Measurements from ENCODE around the gene DENND2D.

The DENND2D gene

DNA sequence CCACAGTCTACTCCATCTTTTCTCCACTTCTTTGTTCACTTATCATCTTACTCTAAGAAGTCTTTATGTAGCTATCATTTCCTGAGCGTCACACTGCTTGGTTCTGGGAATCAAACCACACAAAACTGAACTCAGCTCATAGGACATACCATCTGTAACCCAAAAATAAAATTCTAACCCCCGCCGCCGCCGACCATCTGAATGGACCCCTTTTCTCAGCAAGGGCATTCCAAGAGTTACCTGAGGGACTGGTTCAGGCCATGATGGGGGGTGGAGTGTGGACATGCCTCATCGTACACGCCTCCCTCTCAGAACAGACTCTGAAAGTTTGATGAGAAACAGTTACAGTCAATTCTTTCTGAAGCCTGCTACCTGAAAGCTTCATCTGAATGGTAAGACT lies 14.4 kb upstream of the DENND2D start:
- no peaks in the 10 kb centered on the region for H3K36me3 Mint-ChIP-seq
- no peaks in the 10 kb centered on the region for H3K9me3 Mint-ChIP-seq (ENCODE audit: low read depth)
- H3K4me3 Mint-ChIP-seq: peak overlapping the region; percentile 80
- H3K27me3 Mint-ChIP-seq: no peaks in the 10 kb centered on the region
- peaks cover 92% of the 10 kb centered on the region for H3K4me1 Mint-ChIP-seq (ENCODE audit: low read depth)
- H3K27ac Mint-ChIP-seq: peak overlapping the region; percentile 96

DNA sequence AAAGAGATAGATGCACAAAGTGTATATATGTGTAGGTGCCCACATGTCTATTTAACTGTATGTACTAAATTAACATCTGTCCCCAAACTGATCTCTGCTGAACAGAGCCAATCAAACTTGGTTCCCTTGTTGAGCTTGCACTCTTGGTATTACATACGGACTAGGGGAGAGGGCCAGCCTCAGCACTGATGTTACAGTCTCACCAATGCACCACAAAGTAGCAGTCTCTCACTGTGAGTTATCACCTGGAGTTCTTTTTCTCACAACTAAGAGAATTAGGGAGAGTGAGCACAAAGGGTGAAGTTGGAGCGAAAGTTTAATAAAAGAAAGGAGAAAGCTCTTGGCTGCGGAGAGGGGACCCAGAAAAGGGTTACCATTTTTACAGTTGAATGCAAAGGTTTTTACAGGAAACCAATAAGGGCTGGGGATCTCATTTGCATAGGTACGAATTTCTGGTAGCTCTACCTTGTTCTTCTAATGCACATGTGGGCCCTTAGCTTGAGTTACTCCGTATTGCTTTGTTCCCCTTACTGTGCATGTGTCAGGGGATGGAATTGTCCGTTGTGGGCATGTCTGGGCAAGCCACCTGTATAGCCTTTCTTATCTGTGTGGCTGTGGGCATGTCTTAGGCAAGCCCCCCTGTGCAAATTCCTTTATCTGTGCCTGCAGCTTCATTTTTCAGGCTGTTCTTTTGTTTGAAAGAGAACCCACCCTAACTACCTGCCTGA lies 13.8 kb upstream of the DENND2D start:
- Mint-ChIP-seq H3K9me3 (ENCODE audit: low read depth) (no peaks in the 10 kb centered on the region), H3K4me3 (peak overlapping the region; percentile 80), H3K27me3 (no peaks in the 10 kb centered on the region), H3K36me3 (no peaks in the 10 kb centered on the region), H3K4me1 (ENCODE audit: low read depth) (peaks cover 91% of the 10 kb centered on the region), H3K27ac (peak overlapping the region; percentile 96)

DNA sequence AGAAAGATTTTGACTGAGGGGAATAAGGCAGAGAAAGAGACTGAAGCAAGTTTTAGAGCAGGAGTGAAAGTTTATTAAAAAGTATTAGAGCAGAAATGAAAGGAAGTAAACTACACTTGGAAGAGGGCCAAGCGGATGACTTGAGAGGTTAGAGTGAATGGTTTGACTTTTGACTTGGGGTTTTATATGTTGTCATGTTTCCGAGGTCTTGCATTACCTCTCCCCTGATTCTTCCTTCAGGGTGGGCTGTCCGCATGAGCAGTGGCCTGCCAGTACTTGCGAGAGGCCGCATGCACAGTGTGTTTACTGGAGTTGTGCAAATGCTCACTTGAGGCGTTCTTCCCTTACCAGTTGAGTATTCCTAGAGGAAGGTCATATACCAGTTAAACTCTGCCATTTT lies 13.0 kb upstream of the DENND2D start:
- peak overlapping the region; percentile 96 for H3K27ac Mint-ChIP-seq
- H3K36me3 Mint-ChIP-seq: no peaks in the 10 kb centered on the region
- no peaks in the 10 kb centered on the region for H3K9me3 Mint-ChIP-seq (ENCODE audit: low read depth)
- H3K27me3 Mint-ChIP-seq: no peaks in the 10 kb centered on the region
- H3K4me1 Mint-ChIP-seq (ENCODE audit: low read depth): peaks cover 90% of the 10 kb centered on the region
- peak overlapping the region; percentile 80 for H3K4me3 Mint-ChIP-seq

DNA sequence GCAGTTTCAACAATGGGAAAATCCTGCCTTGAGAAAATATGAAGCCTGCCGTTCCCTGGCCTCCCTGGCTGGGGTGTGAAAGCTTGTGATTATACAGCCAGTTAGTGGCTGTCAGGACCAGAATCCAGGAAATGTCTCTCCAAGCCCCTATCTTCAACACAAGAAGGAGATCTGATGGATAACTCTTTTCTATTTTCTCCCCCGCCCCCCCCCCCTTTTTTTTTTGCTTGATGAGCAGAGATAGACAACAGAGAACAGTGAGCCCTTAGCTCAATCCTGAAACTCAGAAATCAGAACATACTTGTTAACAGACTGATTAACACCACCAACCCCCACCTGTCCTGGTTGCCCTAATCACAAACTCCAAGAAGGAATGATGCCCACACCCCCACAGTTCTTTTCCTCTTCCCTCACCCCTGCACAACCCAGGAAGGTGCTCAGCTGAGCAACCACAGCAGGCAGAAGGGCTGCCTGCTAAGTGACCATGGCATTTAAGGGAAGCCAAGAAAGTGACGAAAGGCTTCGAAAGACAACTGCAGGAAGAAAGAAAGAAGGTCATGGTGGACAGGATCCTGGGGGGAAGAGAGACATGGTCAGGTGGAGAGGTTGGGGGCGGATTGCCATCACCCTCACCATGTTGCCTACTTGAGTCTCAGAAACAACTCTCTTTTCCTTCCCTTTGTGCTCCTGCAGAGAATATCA lies 12.3 kb upstream of the DENND2D start:
- H3K27ac Mint-ChIP-seq: peak overlapping the region; percentile 96
- H3K36me3 Mint-ChIP-seq: no peaks in the 10 kb centered on the region
- no peaks in the 10 kb centered on the region for H3K27me3 Mint-ChIP-seq
- H3K4me3 Mint-ChIP-seq: peak overlapping the region; percentile 80
- no peaks in the 10 kb centered on the region for H3K9me3 Mint-ChIP-seq (ENCODE audit: low read depth)
- H3K4me1 Mint-ChIP-seq (ENCODE audit: low read depth): peaks cover 89% of the 10 kb centered on the region

DNA sequence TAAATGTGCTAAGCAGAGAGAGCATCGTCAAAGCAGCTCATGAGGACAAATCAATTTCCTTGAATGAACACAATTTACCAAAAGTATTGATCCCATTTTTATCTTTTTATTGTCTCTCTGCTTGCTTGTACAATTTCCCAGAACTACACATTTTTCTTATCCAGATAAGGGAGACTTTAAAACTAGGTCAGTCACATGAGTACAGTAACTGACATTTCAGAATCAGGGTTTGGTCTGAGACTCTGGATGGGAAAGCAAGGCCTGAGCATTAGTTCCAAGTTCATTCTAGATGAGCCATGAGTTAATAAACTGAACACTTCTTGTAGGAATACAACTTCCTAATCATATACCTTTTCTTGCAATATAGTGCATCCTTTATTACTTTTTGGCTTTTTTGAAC lies 11.5 kb upstream of the DENND2D start:
- H3K27me3 Mint-ChIP-seq: no peaks in the 10 kb centered on the region
- no peaks in the 10 kb centered on the region for H3K9me3 Mint-ChIP-seq (ENCODE audit: low read depth)
- H3K4me3 Mint-ChIP-seq: no peak overlapping the region
- H3K4me1 Mint-ChIP-seq (ENCODE audit: low read depth): peaks cover 86% of the 10 kb centered on the region
- no peaks in the 10 kb centered on the region for H3K36me3 Mint-ChIP-seq
- H3K27ac Mint-ChIP-seq: peak overlapping the region; percentile 55

DNA sequence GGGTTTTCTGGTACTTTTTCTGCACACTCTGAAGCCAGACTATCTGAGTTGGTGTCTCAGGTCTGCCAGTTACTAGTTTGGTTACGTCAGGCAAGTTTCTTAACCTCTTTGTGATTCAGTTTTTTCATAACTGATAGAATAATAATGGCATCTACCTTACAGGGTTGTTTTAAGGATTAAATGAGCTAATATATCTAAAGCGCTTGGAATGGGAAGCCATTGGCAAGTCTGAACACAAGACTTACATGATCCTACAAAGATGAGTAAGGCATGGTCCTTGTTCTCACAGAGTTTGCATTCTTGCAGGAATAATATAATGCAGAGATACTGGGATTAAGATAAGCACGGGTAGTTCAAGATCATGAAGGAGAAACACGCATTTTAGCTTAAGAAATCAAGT lies 9.2 kb upstream of the DENND2D start:
- Mint-ChIP-seq H3K27me3 (no peaks in the 10 kb centered on the region), H3K4me3 (no peak overlapping the region), H3K36me3 (no peaks in the 10 kb centered on the region), H3K9me3 (ENCODE audit: low read depth) (no peaks in the 10 kb centered on the region), H3K27ac (peak overlapping the region; percentile 37), H3K4me1 (ENCODE audit: low read depth) (peaks cover 81% of the 10 kb centered on the region)

DNA sequence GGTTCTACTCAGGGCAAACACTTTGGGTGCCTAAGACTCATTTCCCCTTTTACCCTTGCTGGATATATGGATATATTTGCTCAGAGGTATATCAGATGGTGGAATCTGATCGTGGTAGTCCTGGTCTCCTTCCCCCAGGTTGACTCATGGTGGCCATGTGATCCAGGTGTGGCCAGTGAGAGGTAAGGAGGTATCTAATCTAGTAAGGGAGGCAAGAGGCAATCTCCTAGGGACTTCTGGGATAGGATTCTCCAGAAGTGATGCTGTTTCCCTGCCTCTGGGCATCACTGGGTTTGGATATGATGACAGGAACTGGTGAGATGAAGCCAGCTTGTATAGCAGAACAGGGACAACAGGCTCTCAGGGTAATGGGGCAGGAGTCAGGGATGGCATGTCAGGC lies 8.5 kb upstream of the DENND2D start:
- Mint-ChIP-seq H3K27me3 (no peaks in the 10 kb centered on the region), H3K4me3 (no peak overlapping the region), H3K27ac (no peak overlapping the region), H3K9me3 (ENCODE audit: low read depth) (no peaks in the 10 kb centered on the region), H3K4me1 (ENCODE audit: low read depth) (peaks cover 75% of the 10 kb centered on the region), H3K36me3 (no peaks in the 10 kb centered on the region)

DNA sequence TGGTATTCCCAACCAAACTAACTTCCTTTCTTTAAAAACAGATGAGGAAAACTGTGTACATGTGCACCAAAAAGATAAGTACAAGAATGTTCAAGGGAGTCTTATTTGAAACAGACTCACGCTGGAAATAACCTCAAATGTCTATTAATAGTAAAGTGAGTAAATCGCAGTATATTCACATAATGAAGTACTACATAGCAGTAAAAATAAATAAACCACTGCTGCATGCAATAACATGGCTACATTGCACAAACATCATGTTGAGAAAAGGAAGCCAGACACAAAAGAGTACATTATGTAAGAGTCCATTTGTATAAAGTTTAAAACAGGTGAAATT lies 5.2 kb upstream of the DENND2D start:
- peak overlapping the region; percentile 89 for H3K27ac Mint-ChIP-seq
- H3K4me1 Mint-ChIP-seq (ENCODE audit: low read depth): peaks cover 75% of the 10 kb centered on the region
- no peaks in the 10 kb centered on the region for H3K27me3 Mint-ChIP-seq
- no peaks in the 10 kb centered on the region for H3K9me3 Mint-ChIP-seq (ENCODE audit: low read depth)
- H3K36me3 Mint-ChIP-seq: no peaks in the 10 kb centered on the region
- peak overlapping the region; percentile 56 for H3K4me3 Mint-ChIP-seq

DNA sequence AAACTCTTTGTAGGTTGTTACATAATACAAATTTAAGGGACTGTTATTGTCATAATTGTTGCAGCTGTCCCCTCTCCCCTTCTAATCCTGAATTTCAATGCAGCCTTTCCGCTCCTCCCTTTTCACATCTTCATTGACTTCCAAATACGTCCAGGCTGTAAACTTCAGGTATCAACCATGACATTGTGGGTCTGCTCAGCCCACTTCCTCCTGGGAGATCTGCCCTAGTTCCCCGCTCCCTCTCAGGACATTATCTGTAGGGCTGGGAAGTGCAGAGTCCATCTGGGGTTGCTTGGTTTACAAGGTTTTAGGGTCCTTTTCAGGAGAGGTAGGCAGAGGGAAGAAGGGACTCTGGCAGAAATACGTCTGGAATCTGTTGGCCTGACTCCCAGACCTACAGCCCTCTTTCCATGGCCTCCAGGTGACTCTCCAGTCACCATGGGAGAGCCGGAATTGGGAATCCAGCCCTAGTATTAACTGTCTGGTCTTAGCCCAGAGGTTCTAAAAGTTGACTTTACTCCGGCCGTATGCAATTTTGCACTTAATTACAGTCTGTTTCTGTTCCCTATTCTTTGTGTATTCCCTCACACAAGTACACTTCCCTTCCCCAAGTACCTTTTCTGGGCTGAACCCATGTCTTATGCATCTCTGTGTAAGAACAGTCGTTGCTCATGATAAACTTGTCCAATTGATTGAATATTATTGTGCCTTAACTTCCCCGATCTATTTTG lies 4.7 kb upstream of the DENND2D start:
- H3K27me3 Mint-ChIP-seq: no peaks in the 10 kb centered on the region
- H3K9me3 Mint-ChIP-seq (ENCODE audit: low read depth): no peaks in the 10 kb centered on the region
- H3K4me3 Mint-ChIP-seq: peak overlapping the region; percentile 86
- H3K27ac Mint-ChIP-seq: peak overlapping the region; percentile 89
- peaks cover 73% of the 10 kb centered on the region for H3K4me1 Mint-ChIP-seq (ENCODE audit: low read depth)
- no peaks in the 10 kb centered on the region for H3K36me3 Mint-ChIP-seq

DNA sequence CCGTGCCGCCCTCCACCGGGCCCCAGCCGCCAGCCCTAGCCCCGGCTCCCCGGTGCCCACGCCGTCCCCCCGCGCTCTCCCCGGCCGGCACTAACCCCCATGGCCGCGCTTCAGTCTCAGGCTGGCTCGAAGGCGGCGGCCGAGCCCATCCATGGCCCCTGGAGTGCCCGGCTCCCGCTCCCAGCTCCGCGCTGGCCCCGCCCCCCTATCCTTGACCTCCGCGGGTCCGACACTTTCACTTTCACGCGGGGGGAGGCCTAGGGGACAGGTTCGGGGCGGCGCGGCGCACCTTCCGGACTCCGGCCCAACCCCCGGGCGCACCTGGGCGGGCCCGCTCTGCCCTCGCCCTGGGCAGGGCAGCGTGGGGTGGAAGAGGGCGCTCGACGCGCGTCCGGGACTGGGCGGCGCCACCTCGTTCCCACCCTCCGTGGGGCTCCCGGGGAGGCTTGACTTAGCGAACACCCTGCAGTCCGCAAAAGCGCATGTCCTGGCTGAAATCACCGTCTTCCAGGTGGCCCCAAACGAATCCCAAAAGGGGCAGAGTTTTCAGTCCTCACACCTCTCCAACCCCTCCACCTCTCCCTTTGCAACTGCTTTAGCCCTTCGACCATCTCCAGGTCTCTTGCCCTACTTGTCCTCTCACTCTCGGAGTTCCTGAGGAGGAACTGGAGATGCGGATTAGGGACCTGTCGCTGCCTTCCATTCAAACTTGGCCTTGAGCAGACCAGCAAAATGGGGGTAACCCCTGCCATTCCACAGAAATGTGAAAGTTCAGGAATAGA lies 3.9 kb upstream of the DENND2D start:
- H3K36me3 Mint-ChIP-seq: no peaks in the 10 kb centered on the region
- H3K4me3 Mint-ChIP-seq: peak overlapping the region; percentile 100
- no peaks in the 10 kb centered on the region for H3K9me3 Mint-ChIP-seq (ENCODE audit: low read depth)
- peaks cover 67% of the 10 kb centered on the region for H3K4me1 Mint-ChIP-seq (ENCODE audit: low read depth)
- H3K27me3 Mint-ChIP-seq: no peaks in the 10 kb centered on the region
- peak overlapping the region; percentile 89 for H3K27ac Mint-ChIP-seq

DNA sequence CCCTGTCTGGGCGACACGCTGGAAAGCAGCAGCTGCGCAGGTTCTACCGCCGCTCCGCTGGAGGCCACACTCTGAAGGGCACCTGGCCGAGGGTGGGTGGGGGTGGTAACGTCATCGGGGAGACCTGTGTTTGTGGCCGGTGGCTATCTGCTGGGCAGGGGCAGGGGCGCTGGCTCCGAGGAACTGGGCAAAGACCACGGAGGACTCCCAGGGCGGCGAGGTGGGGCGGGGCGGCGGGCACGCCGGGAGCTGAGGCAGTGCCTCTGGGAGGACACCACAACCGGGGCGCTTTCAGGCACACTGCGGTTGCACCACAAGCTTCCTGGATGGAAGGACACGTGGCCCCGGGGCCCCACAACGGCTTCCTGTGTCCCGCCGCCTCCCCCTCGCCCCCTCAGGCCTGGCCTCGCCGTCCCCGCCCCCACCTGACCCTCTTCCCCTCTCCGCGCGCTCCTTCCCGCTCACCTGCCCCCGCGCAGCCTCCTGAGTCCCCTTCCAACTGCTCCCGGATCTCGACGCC lies 3.3 kb upstream of the DENND2D start:
- no peaks in the 10 kb centered on the region for H3K9me3 Mint-ChIP-seq (ENCODE audit: low read depth)
- peak overlapping the region; percentile 100 for H3K4me3 Mint-ChIP-seq
- peaks cover 1% of the 10 kb centered on the region for H3K36me3 Mint-ChIP-seq
- no peaks in the 10 kb centered on the region for H3K27me3 Mint-ChIP-seq
- peak overlapping the region; percentile 100 for H3K27ac Mint-ChIP-seq
- peaks cover 63% of the 10 kb centered on the region for H3K4me1 Mint-ChIP-seq (ENCODE audit: low read depth)

DNA sequence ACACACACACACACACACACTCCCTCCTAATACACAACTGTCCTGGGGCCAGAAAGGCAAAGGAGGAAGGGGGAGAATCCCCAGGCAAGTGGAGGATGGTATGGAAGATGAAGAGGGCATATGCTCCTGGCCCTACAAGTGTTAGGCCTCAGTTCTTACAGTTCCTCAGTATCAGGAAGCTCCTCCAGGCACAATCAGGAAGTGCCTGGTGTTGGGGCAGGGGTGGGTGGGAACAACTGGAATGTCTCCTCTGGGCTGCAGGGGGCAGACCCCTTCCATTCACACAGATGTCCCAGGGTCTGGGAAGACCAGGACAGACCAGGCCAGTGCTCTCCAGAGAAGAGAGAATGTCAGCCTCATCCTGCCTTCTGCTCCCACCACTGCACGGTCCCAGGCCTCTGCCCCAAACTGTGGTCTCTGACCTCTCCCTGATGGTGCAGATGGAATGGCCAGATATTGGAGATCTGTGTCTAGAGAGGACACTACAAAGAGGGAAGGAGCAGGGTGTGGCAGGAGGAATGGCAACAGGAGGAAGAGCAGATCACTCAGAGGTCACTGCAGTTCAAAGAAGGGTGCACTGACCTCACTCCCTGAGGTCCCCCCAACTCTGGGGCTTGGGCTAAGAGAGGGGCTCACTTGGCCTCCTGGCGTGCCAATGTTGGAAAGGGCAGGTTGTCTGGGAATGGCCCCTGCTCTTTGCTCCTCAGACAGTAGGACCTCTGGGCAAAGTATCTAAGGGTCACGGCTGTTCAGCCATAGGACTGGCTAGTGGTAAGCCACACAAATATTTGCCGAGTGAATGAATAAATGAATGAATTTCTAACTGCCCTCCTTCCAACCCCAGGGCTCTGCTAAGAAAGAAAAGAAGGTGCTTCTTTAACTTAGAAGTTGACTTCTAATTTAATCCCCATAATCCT lies 2.5 kb upstream of the DENND2D start:
- H3K4me3 Mint-ChIP-seq: peak overlapping the region; percentile 100
- H3K27me3 Mint-ChIP-seq: no peaks in the 10 kb centered on the region
- peak overlapping the region; percentile 100 for H3K27ac Mint-ChIP-seq
- no peaks in the 10 kb centered on the region for H3K9me3 Mint-ChIP-seq (ENCODE audit: low read depth)
- H3K36me3 Mint-ChIP-seq: peaks cover 3% of the 10 kb centered on the region
- H3K4me1 Mint-ChIP-seq (ENCODE audit: low read depth): peaks cover 59% of the 10 kb centered on the region

DNA sequence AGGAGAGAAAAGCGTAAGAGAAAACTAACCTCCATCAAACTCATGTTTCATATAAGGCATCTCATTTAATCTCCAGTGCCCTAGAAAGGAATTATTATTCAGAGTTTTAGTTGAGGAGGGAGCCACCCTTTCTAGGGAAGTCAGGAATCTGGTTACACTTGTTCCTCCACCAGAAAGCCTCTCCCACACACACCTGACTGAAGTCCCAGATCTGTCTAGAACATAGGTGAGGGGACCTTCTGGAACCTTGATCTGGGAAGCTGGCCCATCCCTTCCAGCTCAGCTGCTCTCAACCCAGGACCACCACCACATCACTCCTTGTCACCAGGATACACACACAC lies 1.9 kb upstream of the DENND2D start:
- Mint-ChIP-seq H3K4me1 (ENCODE audit: low read depth) (peaks cover 61% of the 10 kb centered on the region), H3K4me3 (peak overlapping the region; percentile 100), H3K9me3 (ENCODE audit: low read depth) (no peaks in the 10 kb centered on the region), H3K27me3 (no peaks in the 10 kb centered on the region), H3K36me3 (peaks cover 9% of the 10 kb centered on the region), H3K27ac (peak overlapping the region; percentile 100)

Data from activated naive CD8-positive, alpha-beta T cell (primary cell).